Retinal pigment epithelial cell (primary cell): ENCODE data around the gene SHD.
A peak's percentile ranks its signal among the peaks of the same experiment; 100 is the strongest.
"Not testable (repeated sequence)": the region's sequence is repeated elsewhere in the genome, so short reads cannot be mapped to it uniquely, and the experiment has no call there.

Experiments
- DNase-seq: peaks from one replicate; pipeline ENCODE4 v3.0.0-alpha.2; 2010; ENCODE audit warnings: low read depth
- H3K4me3 ChIP-seq: 2 replicates; pipeline ENCODE4 v1.5.1; 2011; ENCODE audit warnings: mild to moderate bottlenecking, low read length, control low read depth, moderate library complexity
- TF ChIP-seq, protein P1 (sequence below): conservative IDR thresholded peaks from 2 replicates; pipeline ENCODE4 v1.5.1; 2011; ENCODE audit warnings: low read depth, low read length, control low read depth, inconsistent platforms

Gene SHD

DNA sequence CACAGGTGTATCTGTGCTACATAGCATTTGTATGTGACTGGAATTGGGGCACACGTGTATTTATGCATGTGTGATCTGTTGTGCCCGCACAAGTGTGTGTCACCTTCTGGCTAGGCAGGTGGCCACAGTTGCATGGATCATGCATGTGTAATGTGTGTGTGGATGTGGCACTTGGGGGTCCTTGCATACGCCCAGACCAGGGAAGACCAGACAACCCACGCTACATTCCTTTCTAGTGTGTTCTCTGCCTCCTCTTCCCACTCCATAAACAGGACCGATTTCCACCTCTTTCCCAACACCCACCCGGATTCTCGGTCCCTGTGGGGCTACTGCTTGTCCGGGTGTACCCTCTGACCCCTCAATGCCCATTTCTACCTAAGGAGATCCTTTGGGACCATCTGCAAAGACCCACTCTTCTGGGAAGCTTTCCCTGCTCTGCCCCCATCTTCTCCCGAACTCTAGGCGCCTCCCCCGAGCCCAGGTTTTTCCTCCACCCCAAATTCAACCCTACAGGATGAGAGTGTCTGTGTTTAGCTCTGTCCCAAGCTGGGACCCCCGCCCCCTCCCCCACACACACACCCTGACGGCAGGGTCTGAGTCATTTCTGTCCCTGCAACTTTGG is 47.3 kb downstream of the SHD start:
- TF ChIP-seq, protein P1, sequence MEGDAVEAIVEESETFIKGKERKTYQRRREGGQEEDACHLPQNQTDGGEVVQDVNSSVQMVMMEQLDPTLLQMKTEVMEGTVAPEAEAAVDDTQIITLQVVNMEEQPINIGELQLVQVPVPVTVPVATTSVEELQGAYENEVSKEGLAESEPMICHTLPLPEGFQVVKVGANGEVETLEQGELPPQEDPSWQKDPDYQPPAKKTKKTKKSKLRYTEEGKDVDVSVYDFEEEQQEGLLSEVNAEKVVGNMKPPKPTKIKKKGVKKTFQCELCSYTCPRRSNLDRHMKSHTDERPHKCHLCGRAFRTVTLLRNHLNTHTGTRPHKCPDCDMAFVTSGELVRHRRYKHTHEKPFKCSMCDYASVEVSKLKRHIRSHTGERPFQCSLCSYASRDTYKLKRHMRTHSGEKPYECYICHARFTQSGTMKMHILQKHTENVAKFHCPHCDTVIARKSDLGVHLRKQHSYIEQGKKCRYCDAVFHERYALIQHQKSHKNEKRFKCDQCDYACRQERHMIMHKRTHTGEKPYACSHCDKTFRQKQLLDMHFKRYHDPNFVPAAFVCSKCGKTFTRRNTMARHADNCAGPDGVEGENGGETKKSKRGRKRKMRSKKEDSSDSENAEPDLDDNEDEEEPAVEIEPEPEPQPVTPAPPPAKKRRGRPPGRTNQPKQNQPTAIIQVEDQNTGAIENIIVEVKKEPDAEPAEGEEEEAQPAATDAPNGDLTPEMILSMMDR: no peak
- DNase-seq: no peak
- no peak overlapping the region for H3K4me3 ChIP-seq

DNA sequence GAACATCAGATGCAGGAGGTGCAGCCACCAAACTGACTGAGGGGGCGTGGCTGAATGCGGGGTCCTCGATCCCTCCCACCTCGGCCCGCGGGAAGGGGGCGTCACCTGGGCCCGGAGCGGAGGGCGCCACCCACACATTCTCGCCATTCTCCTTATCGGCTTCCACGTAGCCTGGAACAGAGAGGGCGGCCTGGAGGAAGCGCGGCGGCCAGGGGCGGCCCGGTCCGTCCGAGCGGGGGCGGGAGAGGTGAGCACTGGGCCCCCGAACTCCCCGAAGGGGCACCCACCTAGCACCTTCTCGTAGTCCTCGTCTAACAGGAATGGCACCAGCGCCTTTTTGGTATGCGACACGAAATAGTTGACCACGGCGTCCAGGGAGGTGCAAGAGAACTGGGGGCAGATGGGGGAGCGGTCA is 47.8 kb downstream of the SHD start:
- H3K4me3 ChIP-seq: peak overlapping the region; percentile 8
- DNase-seq: no peak
- TF ChIP-seq, protein P1: no peak

DNA sequence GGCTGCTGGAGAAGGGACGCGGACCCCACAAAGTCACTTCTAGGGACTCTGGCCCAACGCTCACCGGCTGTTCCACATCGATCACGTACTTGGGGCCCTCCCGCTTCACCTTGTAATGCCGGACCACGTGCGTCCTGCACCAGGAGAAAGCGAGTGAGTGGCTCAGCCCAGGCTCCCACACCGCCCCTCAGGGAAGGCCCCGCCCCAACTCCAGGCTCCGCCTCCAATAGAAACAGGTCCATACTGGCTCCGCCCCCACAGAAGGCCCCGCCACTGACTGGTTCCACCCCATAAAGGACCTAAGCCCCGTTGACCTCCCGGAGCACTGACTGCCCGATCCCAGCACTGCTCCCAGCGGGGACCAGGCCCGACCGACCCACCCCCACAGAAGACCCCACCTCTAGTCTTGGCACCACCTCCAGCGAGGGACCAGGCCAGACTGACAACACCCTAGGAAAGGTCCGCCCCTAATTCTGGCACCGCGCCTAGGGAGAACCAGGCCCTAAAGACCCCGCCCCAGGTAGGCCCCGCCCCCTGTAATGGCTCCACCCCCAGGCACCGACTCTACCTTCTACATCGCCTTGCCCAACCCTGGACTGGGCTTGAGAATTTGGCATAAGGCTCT is 48.3 kb downstream of the SHD start:
- DNase-seq: peak; percentile 25
- TF ChIP-seq, protein P1: no peak
- H3K4me3 ChIP-seq: peak overlapping the region; percentile 8

DNA sequence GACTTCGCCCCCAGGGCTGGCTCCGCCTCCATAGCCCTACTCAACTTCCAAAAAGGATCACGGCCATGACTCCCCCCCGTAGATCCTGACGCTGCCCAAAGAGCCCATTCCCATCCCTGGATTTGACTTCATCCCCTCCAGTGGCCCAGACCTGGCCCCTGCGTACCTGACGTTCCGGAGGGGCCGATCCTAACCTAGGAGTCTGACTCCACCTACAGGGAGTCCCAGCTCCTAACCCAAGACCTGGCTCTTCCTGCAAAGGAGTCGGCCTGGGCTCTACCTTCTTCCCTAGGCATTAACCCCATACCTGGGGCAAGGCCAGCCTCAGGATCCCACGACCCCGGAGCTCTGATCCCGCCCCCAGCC is 48.8 kb downstream of the SHD start:
- TF ChIP-seq, protein P1: no peak
- H3K4me3 ChIP-seq: peak overlapping the region; percentile 14
- DNase-seq: no peak

- DNase-seq: peak; percentile 51
- peak overlapping the region; percentile 50 for H3K4me3 ChIP-seq
- TF ChIP-seq, protein P1: no peak
These were observed 49.4 kb downstream of the SHD start for GRCh38 chr19:4328243-4328990.

DNA sequence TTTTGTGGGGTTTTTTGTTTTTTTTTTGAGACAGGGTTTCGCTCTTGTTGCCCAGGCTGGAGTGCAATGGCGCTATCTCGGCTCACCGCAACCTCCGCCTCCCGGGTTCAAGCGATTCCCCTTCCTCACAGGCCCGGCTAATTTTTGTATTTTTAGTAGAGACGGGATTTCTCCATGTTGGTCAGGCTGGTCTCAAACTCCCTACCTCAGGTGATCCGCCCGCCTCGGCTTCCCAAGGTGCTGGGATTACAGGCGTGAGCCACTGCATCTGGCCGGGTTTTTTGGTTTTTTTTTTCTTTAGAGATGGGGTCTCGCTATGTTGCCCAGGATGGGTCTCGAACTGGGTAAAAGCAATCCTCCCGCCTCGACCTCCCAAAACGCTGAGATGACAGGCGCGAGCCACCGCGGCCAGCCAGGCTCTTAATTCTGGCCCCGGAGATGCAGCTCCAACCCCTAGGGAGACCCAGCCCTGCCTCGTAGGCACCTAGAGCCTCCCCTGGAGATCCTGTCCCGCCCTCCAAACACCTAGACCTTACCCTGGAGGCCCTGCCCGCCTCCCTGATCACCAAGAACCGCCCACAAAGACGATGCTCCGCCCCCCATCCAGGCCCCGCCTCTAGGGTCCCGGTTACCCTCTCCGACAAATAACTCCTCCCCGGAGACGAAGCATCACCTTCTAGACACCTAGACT is 50.1 kb downstream of the SHD start:
- peak overlapping the region; percentile 50 for H3K4me3 ChIP-seq
- not testable (repeated sequence) for DNase-seq

GRCh38 chr19:4329858-4330257 is 50.8 kb downstream of the SHD start:
- DNase-seq: no peak
- H3K4me3 ChIP-seq: no peak overlapping the region
- TF ChIP-seq, protein P1: no peak
